GM18519 (cell line): ENCODE results near the gene MYCBP2.

Experiments
- ATAC-seq: cut with Tn5 transposase; IDR thresholded peaks from one replicate; pipeline ENCODE4 v1.9.1; 2021; ENCODE audit warnings: mild to moderate bottlenecking, moderate library complexity; ENCODE audit not compliant: unreplicated experiment, low FRiP score

Gene MYCBP2

DNA sequence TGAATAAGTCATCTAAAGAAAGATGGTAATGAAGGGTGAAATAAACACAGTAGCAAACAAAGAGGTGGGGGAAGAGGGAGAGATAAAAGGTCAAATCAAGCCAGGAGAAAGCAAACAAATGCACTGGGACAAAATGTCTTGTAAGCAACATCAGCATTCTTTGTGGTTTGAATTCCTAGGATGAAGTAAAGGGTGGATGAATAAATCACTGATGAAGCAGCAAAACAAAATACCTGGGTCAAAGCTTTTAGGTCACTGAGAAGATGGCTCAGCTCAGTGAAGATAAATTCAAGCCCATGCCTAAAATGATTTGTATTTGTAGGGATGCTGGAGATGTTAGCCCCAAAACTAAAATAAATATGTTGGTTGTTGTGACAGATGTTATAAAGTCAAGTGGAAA is 213.4 kb downstream of the MYCBP2 start:
- no peak for ATAC-seq

DNA sequence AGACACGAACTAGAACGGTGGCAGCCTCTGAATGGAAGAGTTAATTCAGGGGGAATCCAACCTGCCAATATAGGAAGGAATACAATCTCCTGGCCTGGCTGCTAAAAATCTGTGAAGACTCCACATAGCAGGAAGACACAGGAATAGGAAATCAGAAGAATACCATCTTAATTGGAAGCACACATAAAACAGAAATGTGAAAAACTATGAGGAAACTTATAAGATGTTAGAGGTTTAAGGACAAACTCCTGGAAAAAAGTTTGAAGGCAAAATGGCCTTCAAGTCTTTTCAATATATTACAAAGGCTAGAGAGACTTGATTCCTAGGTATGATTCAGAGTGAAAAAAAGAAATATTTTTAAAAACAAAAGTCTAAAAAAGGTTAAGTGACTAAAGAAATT is 221.8 kb downstream of the MYCBP2 start:
- no peak for ATAC-seq

GRCh38 chr13:77099415-77099814 is 227.5 kb downstream of the MYCBP2 start:
- no peak for ATAC-seq

DNA sequence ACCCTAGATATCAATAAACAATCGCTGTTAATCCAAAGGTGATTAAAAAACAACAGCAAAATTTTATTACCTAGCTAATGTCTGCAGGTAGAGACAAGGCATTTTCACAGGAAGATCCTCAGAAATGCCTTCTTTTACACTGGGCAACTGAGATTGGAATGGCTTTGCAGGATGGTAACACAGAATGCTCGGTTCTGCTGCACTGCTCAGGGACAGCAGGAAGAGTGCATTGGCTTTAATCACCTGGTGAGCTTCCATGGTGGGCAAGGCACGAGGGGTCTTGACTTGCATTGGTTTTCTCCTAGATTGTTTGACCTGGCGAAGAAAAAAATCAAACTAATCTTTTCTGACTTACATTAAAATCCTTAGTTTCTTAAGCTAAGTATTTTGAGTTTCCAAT is 231.6 kb downstream of the MYCBP2 start:
- ATAC-seq, result no peak

- no peak for ATAC-seq
These were observed 232.1 kb downstream of the MYCBP2 start for GRCh38 chr13:77094773-77095172.

DNA sequence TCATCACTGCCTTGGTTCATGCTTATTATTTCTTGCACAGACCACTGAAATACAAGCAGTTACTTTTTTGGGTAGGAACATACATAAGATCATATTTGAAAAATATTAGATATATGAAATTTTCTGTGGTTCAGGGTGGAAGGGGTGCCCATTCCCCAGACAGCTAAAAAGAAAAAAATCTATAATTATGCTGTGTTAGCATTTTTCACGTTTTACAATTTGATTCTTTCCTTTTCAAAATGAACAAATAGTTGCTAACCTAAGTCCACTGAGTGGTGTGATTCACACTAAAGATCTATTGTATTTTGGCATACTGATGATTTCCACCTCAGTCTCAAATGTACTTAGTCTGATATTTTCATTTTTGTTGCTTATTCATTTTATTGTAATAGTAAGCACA is 233.2 kb downstream of the MYCBP2 start:
- ATAC-seq, result no peak

- no peak for ATAC-seq
These were observed 242.1 kb downstream of the MYCBP2 start for GRCh38 chr13:77084755-77085154.

- no peak for ATAC-seq
These were observed 246.9 kb downstream of the MYCBP2 start for GRCh38 chr13:77079902-77080413.

GRCh38 chr13:77067519-77067918 is 259.4 kb downstream of the MYCBP2 start:
- ATAC-seq, result no peak

DNA sequence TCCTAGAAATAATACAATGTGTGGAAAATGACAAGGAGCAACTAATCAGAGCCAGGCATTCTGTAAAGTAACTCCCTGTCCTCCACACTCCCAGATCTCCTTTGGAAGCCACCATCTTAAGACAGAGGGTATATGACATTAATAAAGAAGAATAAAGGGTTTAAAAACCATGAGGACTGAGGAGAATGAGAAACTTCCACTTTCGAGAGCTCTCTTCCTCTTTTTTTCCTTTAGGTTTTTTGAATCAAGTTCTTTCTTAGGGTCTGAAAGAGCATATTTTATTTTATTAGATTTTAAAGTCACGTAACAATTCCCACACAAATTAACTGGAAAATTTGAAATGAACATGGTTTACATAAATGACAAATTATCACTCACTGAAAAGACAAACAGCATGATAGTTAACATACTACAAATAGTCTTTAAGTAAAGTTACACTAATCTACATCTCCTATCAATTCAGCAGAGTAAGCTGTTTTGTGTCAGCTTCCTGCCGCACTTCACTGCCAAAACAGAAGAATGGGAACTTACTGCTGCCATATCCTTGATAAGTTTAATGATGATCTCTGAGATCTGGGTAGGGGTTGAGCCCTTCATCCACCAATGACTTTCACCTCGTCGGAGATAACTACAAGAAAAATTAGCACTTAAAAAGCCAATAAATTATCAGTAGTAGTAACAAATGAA is 261.3 kb downstream of the MYCBP2 start:
- ATAC-seq, result no peak

DNA sequence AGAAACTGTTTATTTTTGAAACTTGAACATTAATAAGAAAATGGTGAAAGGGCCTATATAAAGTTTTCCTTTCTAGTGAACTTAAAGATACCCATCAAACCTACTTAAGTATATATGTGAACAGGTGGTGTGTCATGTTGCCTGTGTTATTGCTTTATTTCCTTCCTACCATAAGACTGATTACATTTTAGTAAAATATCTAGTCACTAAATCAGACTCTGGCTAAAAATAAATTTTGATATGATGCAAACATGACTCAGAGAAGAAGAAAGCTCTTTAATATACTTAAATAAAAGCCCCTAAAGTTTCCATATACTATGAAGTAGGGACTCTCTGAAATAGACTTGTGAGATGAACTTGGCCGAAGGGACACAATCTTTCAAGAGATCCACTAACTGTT is 264.8 kb downstream of the MYCBP2 start:
- ATAC-seq, result no peak

DNA sequence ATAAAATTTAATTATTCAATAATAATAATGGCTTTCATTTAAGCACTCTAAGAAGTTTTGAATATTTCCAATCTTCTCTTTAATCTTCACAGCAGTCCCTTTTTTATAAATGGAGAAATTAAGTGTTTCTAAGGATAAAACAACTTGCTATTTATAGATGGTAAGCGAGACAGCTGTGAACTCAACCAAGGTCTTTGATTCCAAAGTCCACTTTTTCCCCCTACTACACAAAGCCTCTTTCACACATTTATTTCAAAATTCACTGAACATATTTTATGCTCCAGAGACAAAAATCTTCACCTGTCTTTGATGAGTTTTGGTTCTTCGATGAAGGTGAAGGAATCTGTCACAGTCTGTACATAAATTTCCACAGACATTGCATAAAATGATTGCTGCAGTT is 265.5 kb downstream of the MYCBP2 start:
- no peak for ATAC-seq

GRCh38 chr13:77056886-77057285 is 270.0 kb downstream of the MYCBP2 start:
- no peak for ATAC-seq

GRCh38 chr13:77056382-77056781 is 270.5 kb downstream of the MYCBP2 start:
- no peak for ATAC-seq

- no peak for ATAC-seq
These were observed 271.7 kb downstream of the MYCBP2 start for GRCh38 chr13:77055158-77055557.

- no peak for ATAC-seq
These were observed 273.7 kb downstream of the MYCBP2 start for GRCh38 chr13:77053192-77053591.

DNA sequence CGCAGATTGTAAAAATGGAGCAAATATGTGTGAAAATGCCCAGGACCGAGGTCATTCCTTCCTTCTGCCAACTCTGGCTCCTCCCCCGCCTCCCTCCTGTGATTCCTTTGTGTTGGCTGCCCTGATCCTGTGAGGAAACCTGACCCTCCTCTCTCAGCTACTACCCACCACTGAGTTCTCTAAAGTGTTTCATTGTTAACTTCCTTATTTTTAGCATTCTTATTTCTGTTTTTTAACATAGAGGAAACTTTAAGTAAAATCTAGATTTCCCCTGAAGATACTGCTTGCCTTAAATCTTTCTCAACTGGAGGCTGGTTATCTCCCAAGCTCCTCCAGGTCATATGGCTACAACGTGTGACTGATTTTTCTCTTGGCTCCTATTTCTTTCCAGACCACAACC is 278.2 kb downstream of the MYCBP2 start:
- ATAC-seq, result no peak

GRCh38 chr13:77047649-77048343 is 279.1 kb downstream of the MYCBP2 start:
- ATAC-seq, result no peak

- ATAC-seq, result no peak
These were observed 284.2 kb downstream of the MYCBP2 start for GRCh38 chr13:77042566-77043177.

DNA sequence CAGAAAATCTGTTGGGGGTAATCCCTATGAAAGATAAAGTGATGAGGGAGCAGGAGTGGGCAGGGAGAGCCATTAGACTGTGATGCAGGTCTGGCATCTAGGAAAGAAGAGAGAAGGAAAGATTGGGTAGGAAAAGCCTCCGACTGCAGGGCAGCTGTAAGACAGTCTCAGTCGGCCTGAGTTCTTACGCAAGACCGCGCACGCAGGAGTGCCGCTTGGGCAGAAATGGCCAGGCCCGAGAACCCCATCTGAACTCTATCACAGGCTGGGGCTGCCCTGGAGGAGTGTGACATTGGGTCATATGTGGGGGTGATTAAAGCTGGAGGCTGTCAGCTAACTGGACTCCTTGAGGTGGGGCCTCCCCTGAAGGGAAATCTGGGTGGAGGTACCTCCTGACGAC is 286.1 kb downstream of the MYCBP2 start:
- no peak for ATAC-seq

GRCh38 chr13:77040076-77040475 is 286.8 kb downstream of the MYCBP2 start:
- no peak for ATAC-seq
